Adrenal gland (tissue), 5 donors: ENCODE results near the gene GPR152.
"Not testable (repeated sequence)": the region's sequence is repeated elsewhere in the genome, so short reads cannot be mapped to it uniquely, and the experiment has no call there.

Experiments
- CTCF ChIP-seq, 6 experiments: fragments of 450-650 bp in 4 of 6; fragments of 200-600 bp in 2 of 6; sonication (generic) in 1 of 6; IDR thresholded peaks; 1 replicate in 5 of 6; 2 replicates in 1 of 6; pipeline versions ENCODE4 v1.5.1 to v1.8.0; 2016 to 2021; ENCODE audit warnings: antibody characterized with exemption in 6 of 6, mild to moderate bottlenecking in 2 of 6, moderate library complexity in 1 of 6
- POLR2A ChIP-seq, 2 donors: fragments of 450-650 bp; IDR thresholded peaks; one replicate each; pipeline ENCODE4 v1.6.1; 2017; ENCODE audit warnings: antibody characterized with exemption in 2 of 2, mild to moderate bottlenecking in 2 of 2, moderate library complexity in 1 of 2
- donor health status: DM: no; HTN: no; CAD: no.

GRCh38 chr11:67403085-67403484 lies 49.4 kb downstream of the GPR152 start:
- not testable (repeated sequence) for TF ChIP-seq CTCF, POLR2A (IDR thresholded peaks at IDR 0.05)
